RWPE2 (cell line): ENCODE measurements around the gene SETDB2.

ENCODE experiments used
- ATAC-seq: fragments of 200-7000 bp; cut with Tn5 transposase; 3 replicates; pipeline ENCODE4 v1.9.1; 2021; ENCODE audit warnings: low read depth
- DNase-seq: peaks from one replicate; pipeline ENCODE4 v3.0.0-alpha.2; 2020; ENCODE audit warnings: low spot score
- H3K27ac ChIP-seq: fragments of 450-650 bp; 2 replicates; pipeline ENCODE4 v1.5.1; 2017; ENCODE audit warnings: mild to moderate bottlenecking; ENCODE audit not compliant: poor library complexity, severe bottlenecking
- H3K27me3 ChIP-seq: fragments of 250-450 bp; sonication (Bioruptor Pico); 2 replicates; pipeline ENCODE4 v1.5.1; 2021; ENCODE audit warnings: mild to moderate bottlenecking, moderate library complexity; ENCODE audit not compliant: insufficient read depth, poor library complexity, severe bottlenecking
- H3K36me3 ChIP-seq: fragments of 250-450 bp; sonication (Bioruptor Pico); 2 replicates; pipeline ENCODE4 v1.5.1; 2020; ENCODE audit warnings: low read depth, mild to moderate bottlenecking, moderate library complexity
- H3K4me1 ChIP-seq: fragments of 250-450 bp; sonication (Bioruptor Pico); 2 replicates; pipeline ENCODE4 v1.5.1; 2021; ENCODE audit warnings: mild to moderate bottlenecking, moderate library complexity; ENCODE audit not compliant: insufficient read depth, poor library complexity, severe bottlenecking
- H3K4me3 ChIP-seq: fragments of 250-450 bp; sonication (Bioruptor Pico); 2 replicates; pipeline ENCODE4 v1.5.1; 2021; ENCODE audit warnings: mild to moderate bottlenecking, moderate library complexity; ENCODE audit not compliant: severe bottlenecking
- H3K9me3 ChIP-seq: fragments of 250-450 bp; sonication (Bioruptor Pico); 2 replicates; pipeline ENCODE4 v1.5.1; 2021; ENCODE audit warnings: mild to moderate bottlenecking, moderate library complexity; ENCODE audit not compliant: severe bottlenecking
- CTCF ChIP-seq: fragments of 450-650 bp; IDR thresholded peaks from one replicate; pipeline ENCODE4 v1.5.1; 2017; ENCODE audit warnings: mild to moderate bottlenecking, moderate library complexity; ENCODE audit not compliant: poor library complexity, severe bottlenecking

SETDB2 gene

GRCh38 chr13:49530457-49530856 is 86.4 kb downstream of the SETDB2 start:
- no peak for TF ChIP-seq CTCF
- no peak overlapping the region for H3K4me3 ChIP-seq
- no peak overlapping the region for H3K27ac ChIP-seq
- ATAC-seq = no peak
- no peak for DNase-seq
- H3K9me3 ChIP-seq = no peaks in the 10 kb centered on the region
- peaks cover 8% of the 10 kb centered on the region for H3K36me3 ChIP-seq
- H3K27me3 ChIP-seq = no peaks in the 10 kb centered on the region
- no peaks in the 10 kb centered on the region for H3K4me1 ChIP-seq

GRCh38 chr13:49532593-49532992 is 88.5 kb downstream of the SETDB2 start:
- no peak for DNase-seq
- Histone ChIP-seq H3K4me3 (no peak overlapping the region), H3K27ac (no peak overlapping the region), H3K4me1 (no peaks in the 10 kb centered on the region), H3K27me3 (no peaks in the 10 kb centered on the region), H3K36me3 (peaks cover 8% of the 10 kb centered on the region), H3K9me3 (no peaks in the 10 kb centered on the region)
- no peak for TF ChIP-seq CTCF
- no peak for ATAC-seq

DNA sequence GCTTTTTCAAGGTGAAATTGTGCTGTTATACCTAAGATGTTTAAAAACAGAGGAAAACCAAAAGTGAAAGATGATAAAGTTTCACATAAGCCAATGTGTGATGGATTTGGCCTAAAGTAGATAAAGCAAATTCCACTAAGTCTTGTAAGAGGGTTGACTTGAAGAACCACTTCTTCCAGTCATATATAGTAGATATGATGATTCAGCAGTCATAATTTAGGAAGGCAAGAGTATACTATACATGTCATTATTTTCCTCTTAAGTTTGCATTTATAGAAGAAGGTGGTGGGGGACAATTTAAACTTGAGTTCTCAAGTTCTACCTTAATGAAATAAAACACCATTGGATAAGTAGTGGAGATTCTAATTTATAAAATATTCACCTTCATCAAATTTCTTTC is 88.9 kb downstream of the SETDB2 start:
- no peak for TF ChIP-seq CTCF
- no peaks in the 10 kb centered on the region for H3K9me3 ChIP-seq
- no peak overlapping the region for H3K4me3 ChIP-seq
- ATAC-seq (no peak), DNase-seq (no peak)
- no peaks in the 10 kb centered on the region for H3K4me1 ChIP-seq
- H3K27me3 ChIP-seq = no peaks in the 10 kb centered on the region
- peaks cover 8% of the 10 kb centered on the region for H3K36me3 ChIP-seq
- H3K27ac ChIP-seq = no peak overlapping the region

- Histone ChIP-seq H3K4me1 (no peaks in the 10 kb centered on the region), H3K27me3 (no peaks in the 10 kb centered on the region), H3K9me3 (no peaks in the 10 kb centered on the region), H3K27ac (no peak overlapping the region), H3K36me3 (peaks cover 7% of the 10 kb centered on the region), H3K4me3 (no peak overlapping the region)
- no peak for TF ChIP-seq CTCF
- no peak for ATAC-seq
- DNase-seq = no peak
Measured at GRCh38 chr13:49533591-49534269, 89.7 kb downstream of the SETDB2 start.

DNA sequence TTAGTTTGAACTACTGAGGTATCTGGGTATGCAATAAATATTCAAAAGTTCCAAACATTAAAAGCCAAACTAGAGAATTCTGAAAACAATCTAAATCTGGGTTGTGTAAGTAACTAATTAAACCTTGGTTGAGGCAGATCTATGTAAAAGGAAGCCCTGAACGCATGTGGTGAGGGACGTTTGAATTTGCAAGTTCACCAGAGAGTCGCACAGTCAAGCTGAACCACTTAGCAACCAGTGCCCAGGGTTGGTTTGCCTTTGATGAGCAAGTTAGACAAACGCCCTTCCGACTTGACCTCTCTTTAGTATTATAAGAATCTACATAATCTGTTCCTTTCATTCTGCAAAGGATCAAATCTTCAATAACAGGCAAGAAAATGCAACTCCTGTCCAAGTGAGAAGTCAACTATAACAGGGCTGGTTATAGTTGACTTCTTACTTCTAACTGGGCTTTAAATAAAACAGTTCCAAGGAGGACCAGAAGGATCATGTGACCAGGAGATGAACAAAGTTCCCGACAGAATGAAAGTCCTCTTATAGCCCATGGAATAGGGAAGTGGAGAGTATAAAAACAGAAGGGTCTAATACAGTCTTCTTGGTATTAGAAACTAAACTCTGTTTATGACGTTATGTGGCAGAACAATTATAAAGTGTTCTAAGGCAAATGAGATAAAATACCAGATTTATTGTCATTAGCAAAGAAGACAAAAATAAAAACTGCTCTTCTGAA is 92.2 kb downstream of the SETDB2 start:
- no peak overlapping the region for H3K27ac ChIP-seq
- no peak for TF ChIP-seq CTCF
- H3K4me3 ChIP-seq = no peak overlapping the region
- no peaks in the 10 kb centered on the region for H3K4me1 ChIP-seq
- no peaks in the 10 kb centered on the region for H3K27me3 ChIP-seq
- ATAC-seq = no peak
- DNase-seq = no peak
- H3K36me3 ChIP-seq = peaks cover 15% of the 10 kb centered on the region; the same call in 1 of the 2 replicates
- H3K9me3 ChIP-seq = no peaks in the 10 kb centered on the region
